GM18951 (cell line): ENCODE measurements around the gene ADCY2.

ENCODE experiments used
- POLR2A ChIP-seq: IDR thresholded peaks from 4 replicates; pipeline ENCODE4 v1.6.1; 2011; ENCODE audit warnings: mild to moderate bottlenecking; ENCODE audit not compliant: insufficient read length, insufficient read depth; ENCODE audit errors: extremely low read depth
- in situ Hi-C: fragments of 300-500 bp; cut with MboI; formaldehyde crosslinking; loops from one replicate; pipeline ENCODE4 v1.12.0; 2022; ENCODE audit warnings: low sequenced_read_pairs, mixed read lengths, inconsistent platforms; ENCODE audit not compliant: unreplicated experiment

ADCY2 gene

GRCh38 chr5:7867260-7867659 is 471.3 kb downstream of the ADCY2 start:
- TF ChIP-seq POLR2A, result no peak
- in situ Hi-C loops, result no loop called here

GRCh38 chr5:7868427-7868772 is 472.5 kb downstream of the ADCY2 start:
- in situ Hi-C loops, result no loop called here
- TF ChIP-seq POLR2A, result no peak

- peak; percentile 90 for TF ChIP-seq POLR2A
- in situ Hi-C loops, result no loop called here
Observed at GRCh38 chr5:7868773-7869473, 473.0 kb downstream of the ADCY2 start, which contains the start of the genes FASTKD3 and MTRR. FASTKD3 (minus strand) TSS chr5:7869031; CDS start chr5:7868083, 948 bp downstream. MTRR (plus strand) TSS chr5:7869148; CDS start chr5:7870795, 1,647 bp downstream.

- in situ Hi-C loops, result no loop called here
- no peak for TF ChIP-seq POLR2A
Observed at GRCh38 chr5:7869474-7870136, 473.7 kb downstream of the ADCY2 start.

- in situ Hi-C loops, result no loop called here
- TF ChIP-seq POLR2A, result no peak
Observed at GRCh38 chr5:7871653-7872052, 475.7 kb downstream of the ADCY2 start.

GRCh38 chr5:7872517-7873130 is 476.7 kb downstream of the ADCY2 start:
- TF ChIP-seq POLR2A, result no peak
- in situ Hi-C loops, result no loop called here

- in situ Hi-C loops, result no loop called here
- TF ChIP-seq POLR2A, result no peak
Observed at GRCh38 chr5:7873216-7873615, 477.3 kb downstream of the ADCY2 start.

GRCh38 chr5:7874639-7875038 is 478.7 kb downstream of the ADCY2 start:
- in situ Hi-C loops, result no loop called here
- no peak for TF ChIP-seq POLR2A

GRCh38 chr5:7875151-7875550 is 479.2 kb downstream of the ADCY2 start:
- no peak for TF ChIP-seq POLR2A
- in situ Hi-C loops, result no loop called here

- in situ Hi-C loops, result no loop called here
- no peak for TF ChIP-seq POLR2A
Observed at GRCh38 chr5:7876867-7877266, 480.9 kb downstream of the ADCY2 start.

GRCh38 chr5:7877851-7878250 is 481.9 kb downstream of the ADCY2 start:
- in situ Hi-C loops, result no loop called here
- no peak for TF ChIP-seq POLR2A

GRCh38 chr5:7878381-7878873 is 482.5 kb downstream of the ADCY2 start:
- no peak for TF ChIP-seq POLR2A
- in situ Hi-C loops, result no loop called here
